Mucosa of gallbladder (tissue), 1 donor: ENCODE measurements around the gene NIM1K. TPM values are rescaled to one million over a fixed set of nuclear protein-coding genes. Genes with fewer than 3 reads are reported as not detected.
A peak's percentile ranks its signal among the peaks of the same experiment; 100 is the strongest.
"Not testable (repeated sequence)": the region's sequence is repeated elsewhere in the genome, so short reads cannot be mapped to it uniquely, and the experiment has no call there.

Experiments used
- DNase-seq: peaks from one replicate; pipeline ENCODE4 v3.0.0-alpha.2; 2020; ENCODE audit warnings: low spot score
- total RNA-seq: library from RNA; stranded (reverse); gene quantifications from one replicate; pipeline ENCODE4 v1.2.1, GENCODE V29; 2021
- donor health status: DM: no; HTN: no; CAD: no.

NIM1K gene
- total RNA-seq, 1 donor from 2014 or later: 0.26 TPM

- peak; percentile 99 for DNase-seq
Measured at GRCh38 chr5:43313035-43313853, 121.2 kb downstream of the NIM1K start, which contains the start of gene HMGCS1. Gene HMGCS1 (minus strand): TSS chr5:43313412. CDS start chr5:43298965, 14,447 bp downstream.

- peak; percentile 17 for DNase-seq
Measured at GRCh38 chr5:43313854-43314457, 121.9 kb downstream of the NIM1K start.

GRCh38 chr5:43314724-43315123 lies 122.7 kb downstream of the NIM1K start:
- no peak for DNase-seq

GRCh38 chr5:43315263-43315662 lies 123.2 kb downstream of the NIM1K start:
- no peak for DNase-seq

- no peak for DNase-seq
Measured at GRCh38 chr5:43315682-43316081, 123.7 kb downstream of the NIM1K start.

- no peak for DNase-seq
Measured at GRCh38 chr5:43316421-43316820, 124.4 kb downstream of the NIM1K start.

- DNase-seq: peak; percentile 23
Measured at GRCh38 chr5:43320846-43321245, 128.8 kb downstream of the NIM1K start.

- not testable (repeated sequence) for DNase-seq
Measured at GRCh38 chr5:43323488-43323887, 131.5 kb downstream of the NIM1K start.

GRCh38 chr5:43325624-43326023 lies 133.6 kb downstream of the NIM1K start:
- not testable (repeated sequence) for DNase-seq

Other genes starting within 250 kb of the NIM1K start
- 2.8 TPM for gene ANXA2R, start 151.9 kb upstream of the NIM1K start, total RNA-seq
- 22.8 TPM for gene ZNF131, start 71.3 kb upstream of the NIM1K start, total RNA-seq
- 234 TPM for gene HMGCS1, start 121.2 kb downstream of the NIM1K start, total RNA-seq
- gene CCL28, start 220.2 kb downstream of the NIM1K start, total RNA-seq: 32.3 TPM